Measurements from ENCODE around the gene TNFAIP8L1.

TNFAIP8L1 gene

GRCh38 chr19:4682417-4683200 lies 43.3 kb downstream of the TNFAIP8L1 start:
- no peak for FAIRE-seq

GRCh38 chr19:4684312-4685095 lies 45.2 kb downstream of the TNFAIP8L1 start:
- FAIRE-seq: no peak

GRCh38 chr19:4686700-4687099 lies 47.4 kb downstream of the TNFAIP8L1 start:
- no peak for FAIRE-seq

- FAIRE-seq: no peak
Observed at GRCh38 chr19:4687396-4687795, 48.1 kb downstream of the TNFAIP8L1 start.

- no peak for FAIRE-seq
Observed at GRCh38 chr19:4688587-4688986, 49.3 kb downstream of the TNFAIP8L1 start.

GRCh38 chr19:4689403-4689802 lies 50.1 kb downstream of the TNFAIP8L1 start:
- FAIRE-seq: no peak

GRCh38 chr19:4690361-4690760 lies 51.0 kb downstream of the TNFAIP8L1 start:
- no peak for FAIRE-seq

- no peak for FAIRE-seq
Observed at GRCh38 chr19:4691373-4691772, 52.1 kb downstream of the TNFAIP8L1 start.

GRCh38 chr19:4692251-4693077 lies 53.1 kb downstream of the TNFAIP8L1 start:
- FAIRE-seq: no peak

- no peak for FAIRE-seq
Observed at GRCh38 chr19:4693078-4693350, 53.7 kb downstream of the TNFAIP8L1 start.

GRCh38 chr19:4693471-4694121 lies 54.3 kb downstream of the TNFAIP8L1 start:
- FAIRE-seq: no peak

GRCh38 chr19:4694211-4694987 lies 55.1 kb downstream of the TNFAIP8L1 start:
- no peak for FAIRE-seq

- FAIRE-seq: no peak
Observed at GRCh38 chr19:4695224-4695731, 56.0 kb downstream of the TNFAIP8L1 start.

GRCh38 chr19:4697304-4697703 lies 58.0 kb downstream of the TNFAIP8L1 start:
- no peak for FAIRE-seq

- no peak for FAIRE-seq
Observed at GRCh38 chr19:4699826-4700692, 60.7 kb downstream of the TNFAIP8L1 start.

GRCh38 chr19:4700693-4700970 lies 61.3 kb downstream of the TNFAIP8L1 start:
- no peak for FAIRE-seq

GRCh38 chr19:4701557-4701956 lies 62.2 kb downstream of the TNFAIP8L1 start:
- no peak for FAIRE-seq

- no peak for FAIRE-seq
Observed at GRCh38 chr19:4702764-4703163, 63.4 kb downstream of the TNFAIP8L1 start.

- no peak for FAIRE-seq
Observed at GRCh38 chr19:4703671-4704316, 64.5 kb downstream of the TNFAIP8L1 start.

GRCh38 chr19:4704317-4704673 lies 65.0 kb downstream of the TNFAIP8L1 start:
- FAIRE-seq: no peak
